ENCODE results near the gene LAD1.

The LAD1 gene

GRCh38 chr1:201414051-201414738 lies 15.1 kb upstream of the LAD1 start:
- no peak for DNase-seq

- DNase-seq, result no peak
Observed at GRCh38 chr1:201411292-201411691, 12.2 kb upstream of the LAD1 start.

DNA sequence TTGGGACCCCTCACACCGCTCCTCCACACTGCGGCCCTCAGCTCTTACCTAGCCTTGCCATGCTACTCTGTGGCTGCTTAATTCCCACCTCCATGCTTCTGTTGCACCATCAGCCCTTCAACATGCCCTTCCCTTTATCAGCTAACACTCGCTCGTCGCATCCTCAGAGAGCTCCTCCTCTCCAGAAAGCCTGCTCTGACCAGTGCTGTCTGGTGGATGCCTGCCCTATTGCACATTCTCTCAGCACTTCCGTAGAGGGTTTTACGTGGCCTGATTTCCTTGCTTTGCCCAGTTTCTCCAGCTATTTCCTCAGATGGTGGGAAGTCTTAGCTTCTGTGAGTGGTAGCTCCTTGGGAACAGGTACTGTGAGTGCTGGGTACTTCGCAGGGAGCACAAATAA lies 10.3 kb upstream of the LAD1 start:
- DNase-seq, result no peak

DNA sequence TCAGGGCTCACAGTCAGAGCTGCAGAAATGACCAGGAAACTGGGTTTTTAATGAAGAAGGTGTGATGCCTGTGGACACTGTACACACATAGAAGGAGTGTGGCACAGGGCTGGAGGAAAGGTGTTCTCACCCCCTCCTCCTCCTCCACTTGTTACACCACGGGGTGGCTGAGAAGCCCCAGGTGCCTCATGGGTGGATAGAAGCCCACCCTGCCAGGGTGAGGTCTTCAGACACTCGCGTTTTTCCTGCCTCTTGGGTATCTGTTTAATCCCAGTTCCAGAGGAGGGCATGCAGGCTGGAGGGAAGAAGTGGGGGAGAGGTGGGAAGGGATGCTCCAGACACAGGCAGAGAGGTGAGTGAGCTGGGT lies 9.7 kb upstream of the LAD1 start:
- no peak for DNase-seq

DNA sequence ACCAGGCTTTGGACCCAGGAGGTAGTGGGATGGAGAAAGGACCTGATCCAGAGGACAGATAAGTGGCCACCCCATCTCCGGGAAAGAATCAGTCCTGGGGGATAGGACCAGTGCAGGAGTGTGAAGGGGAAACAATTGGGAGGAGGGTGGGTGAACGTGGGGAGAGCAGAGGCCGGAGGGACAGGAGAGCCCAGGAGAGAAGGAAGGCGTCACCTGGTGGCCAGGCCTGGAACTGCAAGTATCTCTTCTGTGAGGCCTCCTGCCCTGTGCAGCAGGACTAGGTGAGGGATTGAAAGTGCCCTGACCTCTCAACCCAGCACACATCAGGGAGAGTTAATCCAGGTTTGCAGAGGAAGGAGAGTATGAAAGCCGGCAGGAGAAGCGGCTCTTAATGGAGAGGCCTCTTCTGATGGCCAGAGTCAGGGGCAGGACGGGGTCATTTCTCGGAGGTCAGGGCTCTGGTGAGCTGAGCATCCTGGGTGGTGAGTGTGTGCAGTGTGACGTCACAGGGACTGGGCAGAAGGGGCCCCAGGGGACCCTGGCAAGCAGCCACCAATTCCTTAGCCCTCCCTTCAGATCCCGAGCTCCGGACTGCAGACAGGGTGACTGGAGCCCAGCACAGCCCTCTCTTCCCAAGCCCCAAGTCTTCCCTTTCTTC lies 9.2 kb upstream of the LAD1 start:
- DNase-seq, result peak; percentile 65

DNA sequence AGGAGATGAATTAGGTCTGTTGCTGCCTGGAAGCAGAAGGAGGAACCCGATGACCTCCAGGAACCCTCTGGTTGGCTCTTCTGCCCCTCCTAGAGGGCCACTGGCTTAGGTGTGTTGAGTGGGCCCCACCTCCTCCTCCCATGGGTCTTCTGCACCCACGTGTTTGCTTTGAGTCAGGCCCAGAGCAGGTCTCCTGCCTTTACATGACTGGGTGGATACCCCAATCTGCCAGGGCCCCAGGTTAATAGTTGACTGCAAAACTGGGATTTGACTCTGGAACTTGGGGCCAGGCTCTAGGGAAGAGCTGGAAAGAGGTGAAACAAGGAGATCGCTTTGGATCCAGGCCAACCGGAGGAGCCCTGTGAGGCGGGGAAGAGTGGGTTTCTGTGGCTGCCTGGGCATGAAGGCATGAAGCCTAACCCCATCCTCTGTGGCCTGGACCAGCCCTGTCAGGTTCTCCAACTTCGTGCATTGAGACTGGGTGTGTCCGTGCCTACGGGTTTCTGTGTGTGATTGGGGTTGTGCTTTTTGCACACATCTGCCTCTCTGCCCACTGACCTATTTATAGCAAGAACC lies 7.8 kb upstream of the LAD1 start:
- DNase-seq, result no peak

- DNase-seq, result no peak
Observed at GRCh38 chr1:201405484-201405831, 6.3 kb upstream of the LAD1 start.

DNA sequence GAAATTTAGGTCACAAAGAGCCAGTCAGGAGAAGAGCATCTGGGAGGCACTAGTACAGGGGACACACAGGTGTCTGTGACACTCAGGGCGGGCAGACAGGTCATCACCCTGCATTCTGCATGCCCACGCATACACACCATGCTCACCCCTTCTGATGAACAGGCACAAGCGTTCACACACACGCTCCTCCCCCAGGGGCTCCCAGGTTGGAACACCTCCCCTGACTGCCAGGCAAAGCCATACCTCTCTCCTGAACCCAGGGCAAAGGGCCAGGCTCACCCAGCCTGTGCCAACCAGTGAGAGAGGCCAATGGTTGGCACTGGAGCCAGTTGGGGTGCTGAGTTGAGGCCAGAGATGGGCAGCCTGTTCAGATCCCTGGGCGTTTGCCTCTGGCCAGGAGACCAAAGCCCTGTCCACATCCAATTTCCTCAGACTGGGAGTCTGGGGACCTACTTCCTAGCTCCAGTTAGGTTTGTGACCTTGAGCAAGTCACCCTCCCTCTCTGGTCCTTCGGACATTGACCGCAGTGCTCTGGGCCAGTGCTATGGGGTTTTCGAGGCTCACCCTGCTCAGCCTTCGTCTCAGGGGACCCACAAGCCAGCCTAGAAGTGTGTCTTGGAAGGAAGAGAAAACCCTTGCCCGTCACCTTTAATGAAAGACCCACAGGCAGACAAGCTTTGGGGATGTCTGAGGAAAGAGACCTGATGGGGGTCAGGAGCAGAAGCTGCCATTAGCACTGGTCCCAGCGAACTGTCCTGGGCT lies 5.8 kb upstream of the LAD1 start:
- DNase-seq, result no peak

DNA sequence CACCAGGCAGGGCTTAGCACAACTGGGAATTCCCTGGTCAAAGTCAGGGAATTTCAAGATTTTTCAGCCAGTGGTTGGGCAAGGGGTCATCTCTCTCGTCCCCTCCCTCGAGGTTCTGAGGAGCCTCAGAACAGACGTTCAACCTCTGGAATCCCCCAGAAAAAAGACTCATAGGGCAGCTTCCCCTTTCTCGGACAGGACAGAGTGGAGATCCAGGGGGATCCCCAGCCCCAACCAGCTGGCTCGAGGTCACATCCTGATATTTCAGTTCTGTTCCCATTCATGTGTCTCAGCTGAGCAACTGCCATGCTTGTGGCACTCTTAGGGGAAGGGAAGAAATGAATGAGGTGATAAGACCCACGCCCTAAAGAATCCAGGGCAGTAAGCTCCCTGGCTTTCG lies 4.9 kb upstream of the LAD1 start:
- DNase-seq, result no peak

- no peak for DNase-seq
Observed at GRCh38 chr1:201403359-201403758, 4.2 kb upstream of the LAD1 start.

DNA sequence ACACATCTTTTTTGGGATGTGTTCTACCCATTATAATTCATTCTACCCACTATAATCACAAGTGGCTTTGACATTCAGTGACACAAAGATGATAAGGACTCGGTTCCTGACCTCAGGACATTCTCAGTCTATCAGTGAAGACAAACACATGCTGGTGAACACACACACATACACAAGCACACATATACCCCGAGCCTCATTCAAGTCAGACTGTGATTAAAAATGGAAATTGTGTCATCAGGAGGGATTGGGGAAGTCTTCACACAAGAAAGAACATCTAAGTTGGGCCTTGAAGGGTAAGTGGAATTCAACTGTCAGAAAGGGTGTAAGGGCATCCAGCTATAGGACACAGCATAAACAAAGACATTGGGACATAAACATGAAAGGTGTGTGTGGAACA lies 2.6 kb upstream of the LAD1 start:
- no peak for DNase-seq

- DNase-seq, result no peak
Observed at GRCh38 chr1:201400852-201401230, 1.7 kb upstream of the LAD1 start.

- no peak for DNase-seq
Observed at GRCh38 chr1:201400212-201400851, 1.2 kb upstream of the LAD1 start.

GRCh38 chr1:201399352-201400126 lies 415 bp upstream of the LAD1 start:
- no peak for DNase-seq

DNA sequence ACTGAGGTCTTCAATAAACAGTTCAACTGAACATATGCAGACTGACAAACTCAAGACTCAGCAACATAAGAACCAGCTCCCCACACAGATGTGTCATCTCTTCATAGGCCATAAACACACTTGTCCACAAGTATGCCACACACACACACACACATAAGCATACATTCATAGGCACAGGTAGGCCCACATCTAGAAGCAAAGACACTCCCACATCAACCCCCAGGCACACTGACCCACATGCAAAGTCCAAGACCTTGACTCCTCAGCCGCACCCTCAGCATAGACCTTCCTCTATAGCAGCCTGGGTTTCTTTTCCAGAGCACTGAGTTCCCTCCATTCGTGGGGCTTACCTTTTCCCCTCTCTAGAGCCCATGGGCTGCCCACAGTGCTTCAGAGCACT lies 1.4 kb downstream of the LAD1 start:
- DNase-seq, result no peak

DNA sequence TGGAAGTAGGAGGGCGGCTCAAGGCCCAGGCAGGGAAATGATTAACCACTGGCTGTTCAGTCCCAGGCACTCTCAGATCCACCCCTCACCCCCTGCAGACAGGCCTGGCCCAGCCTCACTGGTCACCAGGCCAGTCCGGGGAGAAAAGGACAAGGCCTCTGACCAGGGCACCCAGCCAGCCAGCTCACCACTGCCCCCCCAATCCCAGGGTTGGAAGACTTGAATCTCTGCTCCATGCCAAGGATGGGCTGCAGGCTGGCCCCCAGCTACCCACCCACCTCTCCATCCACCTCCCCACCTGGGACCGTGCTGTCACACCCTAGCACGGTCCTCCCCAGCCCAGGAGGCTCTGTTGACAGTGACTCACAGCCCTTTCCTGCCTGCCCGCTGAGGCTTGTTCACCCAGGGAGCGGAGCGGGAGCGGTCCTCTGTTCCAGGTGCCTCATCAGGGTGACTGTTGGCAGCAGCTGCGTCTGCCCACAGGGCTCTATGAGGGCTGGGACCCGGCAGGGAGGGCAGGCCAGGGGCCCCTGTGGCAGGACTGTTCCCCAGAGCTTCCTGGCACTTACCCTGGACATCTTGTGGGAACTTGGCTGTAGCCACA lies 2.2 kb downstream of the LAD1 start:
- no peak for DNase-seq

DNA sequence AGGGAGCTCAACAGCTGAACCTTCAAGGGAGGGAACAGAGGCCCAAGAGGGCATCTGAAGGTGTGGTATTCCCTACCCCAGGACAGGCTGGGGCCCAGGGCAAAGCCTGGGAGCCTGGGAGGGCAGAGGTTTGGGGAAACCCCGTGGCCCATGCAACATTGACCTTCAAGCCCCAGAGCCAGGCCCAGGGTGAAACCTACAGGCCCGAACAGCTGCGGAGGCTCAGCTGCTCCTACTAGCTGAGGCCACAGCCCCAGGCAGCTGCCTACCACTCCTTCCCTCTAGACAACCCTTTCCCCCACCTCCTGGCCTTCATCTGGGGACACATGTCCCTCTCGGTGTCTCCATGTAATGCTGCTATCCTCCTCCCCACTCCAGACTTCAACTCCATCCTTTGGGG lies 3.2 kb downstream of the LAD1 start:
- DNase-seq, result no peak

DNA sequence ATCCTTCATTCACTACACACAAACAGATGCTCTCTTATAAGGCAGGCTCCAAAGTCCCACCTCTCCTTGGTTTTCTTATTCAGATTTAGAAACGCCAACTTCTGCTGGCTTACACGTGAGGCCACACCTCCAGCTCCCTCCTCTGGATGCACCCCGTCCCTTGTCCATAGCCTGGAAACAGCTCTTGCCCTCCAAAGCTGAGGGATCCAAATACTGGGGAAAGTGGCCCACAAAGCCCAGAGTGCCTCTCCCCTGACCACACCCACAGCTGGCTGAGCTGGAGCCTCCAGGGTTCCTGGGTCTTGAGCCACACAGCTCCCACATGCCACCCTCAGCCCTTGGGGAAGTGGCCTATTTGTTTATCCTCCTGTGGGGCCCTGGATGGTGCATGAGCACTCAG lies 4.5 kb downstream of the LAD1 start:
- DNase-seq, result no peak

GRCh38 chr1:201393076-201393475 lies 6.0 kb downstream of the LAD1 start:
- DNase-seq, result no peak

GRCh38 chr1:201391651-201392511 lies 7.2 kb downstream of the LAD1 start:
- no peak for DNase-seq

GRCh38 chr1:201391225-201391624 lies 7.9 kb downstream of the LAD1 start:
- DNase-seq, result no peak

Measured in NCI-H1436 treated with DMSO at 0.1 percent for 48 hours (cell line).